H1 (cell line): ENCODE data around the gene TBX4. TPM values are rescaled to one million over a fixed set of nuclear protein-coding genes. Genes with fewer than 3 reads are reported as not detected.

Experiments
- CTCF ChIA-PET: fragments of 300-600 bp; sonication (Branson Sonifier 250); formaldehyde crosslinking; loops from one replicate; lab custom pipeline; 2021; ENCODE audit not compliant: partially characterized antibody; lab: Charles Lee
- POLR2A ChIA-PET: fragments of 300-600 bp; sonication (Branson Sonifier 250); formaldehyde crosslinking; loops from one replicate; lab custom pipeline; 2021; ENCODE audit warnings: inconsistent platforms; ENCODE audit not compliant: partially characterized antibody; lab: Charles Lee
- DNase-seq, 2 experiments: peaks; one replicate each; pipeline versions ENCODE4 v3.0.0 to v3.0.0-alpha.2; 2010 to 2022; ENCODE audit warnings: low spot score in 2 of 2, low read depth in 1 of 2, mixed read lengths in 1 of 2
- FAIRE-seq: peaks from 2 replicates; lab custom pipeline; 2011; peaks lifted over from hg19 to GRCh38; lab: Jason Lieb, UNC
- H2AFZ ChIP-seq: 2 replicates; pipeline ENCODE4 v1.8.1; 2012; ENCODE audit warnings: low read length, inconsistent platforms
- H2AK5ac ChIP-seq: 2 replicates; pipeline ENCODE4 v1.6.1; 2013; ENCODE audit warnings: low read depth, low read length
- H2BK120ac ChIP-seq: replicated peaks from 2 replicates; pipeline ENCODE3; 2013; ENCODE audit warnings: low read depth, low read length, inconsistent platforms
- H2BK12ac ChIP-seq: 2 replicates; pipeline ENCODE4 v1.6.1; 2013; ENCODE audit warnings: low read depth, low read length
- H2BK15ac ChIP-seq: 2 replicates; pipeline ENCODE4 v1.6.1; 2013; ENCODE audit warnings: low read length
- H2BK20ac ChIP-seq: 2 replicates; pipeline ENCODE4 v1.6.1; 2013; ENCODE audit warnings: low read length
- H2BK5ac ChIP-seq: 2 replicates; pipeline ENCODE4 v1.6.1; 2013; ENCODE audit warnings: low read depth, low read length
- H3K14ac ChIP-seq: 2 replicates; pipeline ENCODE4 v1.6.1; 2013; ENCODE audit warnings: inconsistent platforms; ENCODE audit not compliant: insufficient read length
- H3K18ac ChIP-seq: 2 replicates; pipeline ENCODE4 v1.6.1; 2013; ENCODE audit warnings: low read length; ENCODE audit errors: extremely low read depth
- H3K23ac ChIP-seq: 2 replicates; pipeline ENCODE4 v1.6.1; 2013; ENCODE audit warnings: inconsistent platforms; ENCODE audit not compliant: insufficient read length
- H3K23me2 ChIP-seq: 2 replicates; pipeline ENCODE4 v1.6.1; 2013; ENCODE audit warnings: low read depth, low read length
- H3K27ac ChIP-seq: 2 replicates; pipeline ENCODE4 v1.6.1; 2011; ENCODE audit warnings: low read depth, low read length, inconsistent platforms
- H3K27me3 ChIP-seq, 4 experiments: replicated peaks in 1 of 4; 1 replicate in 1 of 4; 2 replicates in 3 of 4; pipeline versions ENCODE4 v1.6.1 to v1.8.1; 2011 to 2013; ENCODE audit warnings: low read length in 3 of 4, mild to moderate bottlenecking in 3 of 4, inconsistent platforms in 2 of 4, mixed read lengths in 2 of 4, moderate library complexity in 1 of 4; ENCODE audit not compliant: control insufficient read depth in 3 of 4, insufficient read depth in 3 of 4; ENCODE audit errors: extremely low read depth in 1 of 4
- H3K36me3 ChIP-seq, 4 experiments: 2 replicates each; pipeline versions ENCODE4 v1.6.1 to v1.8.1; 2011 to 2013; ENCODE audit warnings: mild to moderate bottlenecking in 4 of 4, low read length in 3 of 4, moderate library complexity in 2 of 4, control low read depth in 1 of 4, inconsistent platforms in 1 of 4; ENCODE audit not compliant: insufficient read depth in 4 of 4, control insufficient read depth in 2 of 4
- H3K4ac ChIP-seq: replicated peaks from 2 replicates; pipeline ENCODE3; 2013; ENCODE audit warnings: low read length, low read depth, mixed read lengths, inconsistent platforms; ENCODE audit not compliant: insufficient read length
- H3K4me1 ChIP-seq, 4 experiments: replicated peaks in 1 of 4; 1 replicate in 1 of 4; 2 replicates in 3 of 4; pipeline versions ENCODE4 v1.6.1 to v1.8.1; 2011 to 2013; ENCODE audit warnings: low read length in 3 of 4, inconsistent platforms in 2 of 4, mixed read lengths in 1 of 4; ENCODE audit not compliant: insufficient read depth in 4 of 4, control insufficient read depth in 3 of 4
- H3K4me2 ChIP-seq, 2 experiments: 2 replicates each; pipeline versions ENCODE4 v1.6.1 to v1.8.1; 2011 to 2013; ENCODE audit warnings: low read depth in 2 of 2, low read length in 2 of 2, control low read depth in 1 of 2, inconsistent platforms in 1 of 2, mild to moderate bottlenecking in 1 of 2; ENCODE audit not compliant: insufficient read depth in 1 of 2
- H3K4me3 ChIP-seq, 4 experiments: fragments of 200-600, 300-600 bp in 1 of 4; sonication (generic), shearing (Covaris generic), sonication (Bioruptor Twin) in 1 of 4; 2 replicates each; pipeline versions ENCODE4 v1.5.1 to v1.8.1; 2011 to 2016; ENCODE audit warnings: low read length in 4 of 4, low read depth in 3 of 4, control low read depth in 2 of 4, inconsistent platforms in 2 of 4, mild to moderate bottlenecking in 2 of 4, mixed read lengths in 1 of 4, moderate library complexity in 1 of 4; ENCODE audit not compliant: insufficient read depth in 2 of 4; ENCODE audit errors: extremely low read depth in 1 of 4
- H3K56ac ChIP-seq: replicated peaks from 2 replicates; pipeline ENCODE3; 2013; ENCODE audit warnings: low read depth, mild to moderate bottlenecking, mixed read lengths, low read length, inconsistent platforms; ENCODE audit not compliant: insufficient read length
- H3K79me1 ChIP-seq: 2 replicates; pipeline ENCODE4 v1.6.1; 2013; ENCODE audit warnings: low read depth, low read length, control low read depth
- H3K79me2 ChIP-seq, 2 experiments: 2 replicates each; pipeline versions ENCODE4 v1.6.1 to v1.8.1; 2012 to 2013; ENCODE audit warnings: low read length in 2 of 2, mild to moderate bottlenecking in 2 of 2, inconsistent platforms in 1 of 2; ENCODE audit not compliant: insufficient read depth in 2 of 2, control insufficient read depth in 1 of 2
- H3K9ac ChIP-seq, 4 experiments: replicated peaks in 1 of 4; 1 replicate in 1 of 4; 2 replicates in 3 of 4; pipeline versions ENCODE4 v1.6.1 to v1.8.1; 2011 to 2013; ENCODE audit warnings: low read depth in 3 of 4, low read length in 3 of 4, control low read depth in 2 of 4, mild to moderate bottlenecking in 2 of 4, moderate library complexity in 2 of 4, inconsistent platforms in 1 of 4; ENCODE audit errors: extremely low read depth in 1 of 4
- H3K9me3 ChIP-seq, 2 experiments: 2 replicates each; pipeline versions ENCODE4 v1.6.1 to v1.8.1; 2012 to 2013; ENCODE audit warnings: mild to moderate bottlenecking in 2 of 2, moderate library complexity in 2 of 2, control low read depth in 1 of 2, inconsistent platforms in 1 of 2, low read depth in 1 of 2, low read length in 1 of 2, mixed read lengths in 1 of 2; ENCODE audit not compliant: insufficient read depth in 2 of 2
- H4K20me1 ChIP-seq, 2 experiments: replicated peaks in 1 of 2; 2 replicates each; pipeline versions ENCODE3 to v1.8.1; 2011 to 2013; ENCODE audit warnings: inconsistent platforms in 2 of 2, low read length in 2 of 2, mild to moderate bottlenecking in 1 of 2; ENCODE audit not compliant: insufficient read depth in 2 of 2, control insufficient read depth in 1 of 2
- H4K5ac ChIP-seq: 2 replicates; pipeline ENCODE4 v1.6.1; 2013; ENCODE audit warnings: low read length, low read depth, mixed read lengths, inconsistent platforms; ENCODE audit not compliant: insufficient read length
- H4K8ac ChIP-seq: 2 replicates; pipeline ENCODE4 v1.8.0; 2013; ENCODE audit warnings: mild to moderate bottlenecking, moderate library complexity, low read length, inconsistent platforms; ENCODE audit not compliant: insufficient read depth; ENCODE audit errors: extremely low read depth
- H4K91ac ChIP-seq: replicated peaks from 2 replicates; pipeline ENCODE3; 2013; ENCODE audit warnings: low read length, mixed read lengths, inconsistent platforms; ENCODE audit not compliant: insufficient read length
- JUND ChIP-seq: IDR thresholded peaks from 2 replicates; pipeline ENCODE4 v1.6.1; 2011; ENCODE audit warnings: mild to moderate bottlenecking, improper control_type of control experiment, low read length
- MAX ChIP-seq: IDR thresholded peaks from 2 replicates; pipeline ENCODE4 v1.6.1; 2012; ENCODE audit warnings: inconsistent platforms
- SRF ChIP-seq: IDR thresholded peaks from 2 replicates; pipeline ENCODE4 v1.6.1; 2011; ENCODE audit warnings: mild to moderate bottlenecking, low read depth, low read length, moderate library complexity
- SUZ12 ChIP-seq: fragments of 200-600 bp; sonication (generic); IDR thresholded peaks from 2 replicates; pipeline ENCODE4 v1.6.1; 2012; ENCODE audit warnings: mild to moderate bottlenecking, inconsistent platforms, low read length, moderate library complexity, mixed read lengths
- WGBS, 2 experiments: shearing (Covaris generic) in 1 of 2; methylation state at CpG; one replicate each; pipeline versions ENCODE4 v1.1.6 to v1.1.7; 2013 to 2015; ENCODE audit warnings: low lambda C conversion rate in 2 of 2, mixed read lengths in 2 of 2, inconsistent platforms in 1 of 2, low coverage in 1 of 2, missing lambda C conversion rate in 1 of 2; ENCODE audit not compliant: insufficient replicate concordance in 2 of 2, insufficient coverage in 1 of 2, insufficient read length in 1 of 2; ENCODE audit errors: extremely low coverage in 1 of 2, missing lambda C conversion rate in 1 of 2; 5-methylcytosine and 5-hydroxymethylcytosine counted together
- polyA plus RNA-seq, 7 experiments: library from polyadenylated mRNA; depleted of rRNA in 3 of 7; stranded (reverse) in 5 of 7; unstranded in 2 of 7; fragments of >200 nt in 5 of 7; fragments of 200-250 nt in 2 of 7; gene quantifications; 1 replicate in 5 of 7; 2 replicates in 1 of 7; 4 replicates in 1 of 7; pipeline versions ENCODE4 v1.2.1 to v1.2.3, GENCODE V29; 2011 to 2013; ENCODE audit warnings: missing spikeins in 2 of 7, mixed read lengths in 2 of 7
- total RNA-seq: library from RNA; stranded (reverse); fragmentation: NEBNext Ultra II Directional; extraction: Animal tissue kit (Norgen Biotek cat#: 25700); gene quantifications from 2 replicates; pipeline ENCODE4 v1.2.1, GENCODE V29; 2021

TBX4 gene
- total and polyA plus RNA-seq, 2 of the 8 experiments (the other 6 are each of a cell fraction or from before 2014, with no cell fraction given), result 0.02 TPM; not detected in 1

- H3K4me1 ChIP-seq, result peaks cover 0 to 3% (median 2%) of the 10 kb centered on the region in 4 experiments; a peak in 3 of 7 replicates
- no peak overlapping the region for H3K23ac ChIP-seq
- no peak overlapping the region for H2BK20ac ChIP-seq
- no peak overlapping the region for H3K56ac ChIP-seq
- H2AFZ ChIP-seq, result no peak overlapping the region
- H3K4me3 ChIP-seq, result no peak overlapping the region
- no peaks in the 10 kb centered on the region for H3K36me3 ChIP-seq
- no peaks in the 10 kb centered on the region for H3K79me1 ChIP-seq
- no peak overlapping the region for H2BK12ac ChIP-seq
- H3K9me3 ChIP-seq, result no peaks in the 10 kb centered on the region
- ChIA-PET CTCF (interaction anchor here (0.7 to 5.7 kb wide), 6 partner anchors 12 to 104 kb away, joined by 3 to 34 read pairs (median 4); no protein-coding TSS in a partner anchor), POLR2A (interaction anchor here (1.4 kb wide), 1 partner anchor 20 kb away, joined by 5 read pairs; no protein-coding TSS in a partner anchor)
- H2BK15ac ChIP-seq, result no peak overlapping the region
- FAIRE-seq (no peak), DNase-seq (no peak)
- no peak overlapping the region for H2BK5ac ChIP-seq
- 75% methylated on average over 12 of the region's 13 CpGs; no CpG with 5 or more reads in 1 of the 2 experiments for WGBS, 2 experiments
- H3K79me2 ChIP-seq, result no peaks in the 10 kb centered on the region
- no peak overlapping the region for H3K4ac ChIP-seq
- no peak overlapping the region for H3K18ac ChIP-seq
- no peak overlapping the region for H2BK120ac ChIP-seq
- no peaks in the 10 kb centered on the region for H3K27me3 ChIP-seq
- no peak overlapping the region for H3K9ac ChIP-seq
- no peak overlapping the region for H2AK5ac ChIP-seq
- no peaks in the 10 kb centered on the region for H4K20me1 ChIP-seq
- H4K91ac ChIP-seq, result no peak overlapping the region
- TF ChIP-seq SRF (no peak), SUZ12 (no peak), JUND (no peak), MAX (no peak)
- no peak overlapping the region for H3K27ac ChIP-seq
- no peak overlapping the region for H4K5ac ChIP-seq
- no peak overlapping the region for H3K14ac ChIP-seq
- H4K8ac ChIP-seq, result no peak overlapping the region
- H3K4me2 ChIP-seq, result no peak overlapping the region
- H3K23me2 ChIP-seq, result no peaks in the 10 kb centered on the region
Measured at GRCh38 chr17:61494325-61495160, 42.3 kb downstream of the TBX4 start.
